ENCODE measurements around the gene C6orf136.

DNA sequence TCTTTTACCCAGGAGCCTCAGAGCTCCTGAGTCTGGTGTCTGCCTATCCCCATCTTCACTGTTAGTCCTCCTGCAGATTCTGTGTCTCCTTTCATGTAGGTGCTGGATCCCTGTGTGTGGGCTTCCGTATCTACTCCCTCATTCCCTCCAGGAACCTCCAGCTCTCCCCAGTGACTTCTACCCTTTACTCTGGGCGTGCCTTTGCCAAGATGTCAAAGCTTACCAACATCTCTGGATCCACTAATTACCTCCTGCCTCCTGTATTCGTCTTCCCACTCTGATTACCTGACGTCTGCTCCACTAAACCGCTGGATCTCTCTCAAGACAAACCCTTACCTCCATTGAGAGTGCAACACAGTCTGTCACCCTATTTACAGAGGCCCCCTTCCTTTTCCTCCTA, 2.2 kb upstream of the C6orf136 start:
- no peak for TF ChIP-seq POLR2A (IDR thresholded peaks at IDR 0.05; ENCODE audit: low read length)
- no peak for TF ChIP-seq GATA1 (IDR thresholded peaks at IDR 0.05; ENCODE audit: low read depth, low read length)
